AG04450 (cell line): ENCODE data around the gene ATG14. TPM values are rescaled to one million over a fixed set of nuclear protein-coding genes. Genes with fewer than 3 reads are reported as not detected.
A peak's percentile ranks its signal among the peaks of the same experiment; 100 is the strongest.

Source experiments
- CTCF ChIA-PET: fragments of 300-600, 350-600 bp; formaldehyde crosslinking; extraction: SDS; loops from one replicate; lab custom pipeline; 2022; ENCODE audit warnings: antibody characterized with exemption, inconsistent platforms; lab: Charles Lee
- POLR2A ChIA-PET: fragments of 350-600 bp; formaldehyde crosslinking; extraction: SDS; loops from one replicate; lab custom pipeline; 2021; ENCODE audit warnings: antibody characterized with exemption, inconsistent platforms; lab: Yijun Ruan, JAX
- DNase-seq: peaks from one replicate; pipeline ENCODE4 v3.0.0-alpha.2; 2011; ENCODE audit warnings: low read depth, low spot score
- H3K27ac ChIP-seq: one replicate; pipeline ENCODE4 v1.5.1; 2012; ENCODE audit warnings: low read depth, low read length, control low read depth
- H3K27me3 ChIP-seq: one replicate; pipeline ENCODE4 v1.6.0; 2012; ENCODE audit warnings: low read length; ENCODE audit not compliant: control insufficient read depth, insufficient read depth
- H3K4me3 ChIP-seq: 2 replicates; pipeline ENCODE4 v1.5.1; 2011; ENCODE audit warnings: mild to moderate bottlenecking, low read depth, low read length, control low read depth
- H3K9me3 ChIP-seq: 2 replicates; pipeline ENCODE4 v1.5.1; 2012; ENCODE audit warnings: low read length; ENCODE audit not compliant: control insufficient read depth, insufficient read depth
- CTCF ChIP-seq: IDR thresholded peaks from 2 replicates; pipeline ENCODE4 v1.5.1; 2011; ENCODE audit warnings: low read depth, low read length, control low read depth, inconsistent platforms
- polyA plus RNA-seq: library from polyadenylated mRNA; depleted of rRNA; stranded (reverse); fragments of >200 nt; gene quantifications from 2 replicates; pipeline ENCODE4 v1.2.3, GENCODE V29; 2011

Gene ATG14
- polyA plus RNA-seq, 1 experiment, result 14.9 TPM

- TF ChIP-seq CTCF, result no peak
- CTCF ChIA-PET, result no interaction called here
Measured at GRCh38 chr14:55399183-55399582, 12.4 kb downstream of the ATG14 start.

GRCh38 chr14:55398679-55399078, 13.0 kb downstream of the ATG14 start:
- peak overlapping the region; percentile 63 for H3K27ac ChIP-seq
- H3K4me3 ChIP-seq, result no peak overlapping the region
- POLR2A ChIA-PET, result no interaction called here
- no peaks in the 10 kb centered on the region for H3K27me3 ChIP-seq
- DNase-seq, result peak; percentile 90
- no peaks in the 10 kb centered on the region for H3K9me3 ChIP-seq
- CTCF ChIA-PET, result interaction anchor here (1.0 to 1.9 kb wide), 3 partner anchors 128 to 187 kb away, joined by 3 to 6 read pairs (median 5); no protein-coding TSS in a partner anchor
- TF ChIP-seq CTCF, result no peak

More at GRCh38 chr14:55399183-55399582, 12.4 kb downstream of the ATG14 start:
- Histone ChIP-seq H3K9me3 (no peaks in the 10 kb centered on the region), H3K27me3 (no peaks in the 10 kb centered on the region), H3K4me3 (no peak overlapping the region), H3K27ac (no peak overlapping the region)
- POLR2A ChIA-PET, result no interaction called here
- DNase-seq, result no peak

- no peak for TF ChIP-seq CTCF
- H3K27me3 ChIP-seq, result no peaks in the 10 kb centered on the region
- H3K9me3 ChIP-seq, result no peaks in the 10 kb centered on the region
- ChIA-PET POLR2A (interaction anchor here (0.9 kb wide), 1 partner anchor 55 kb away, joined by 3 read pairs; no protein-coding TSS in a partner anchor), CTCF (interaction anchor here (0.9 to 1.5 kb wide), 3 partner anchors 35 to 131 kb away, joined by 3 to 4 read pairs (median 3); no protein-coding TSS in a partner anchor)
- H3K4me3 ChIP-seq, result no peak overlapping the region
- peak; percentile 72 for DNase-seq
- H3K27ac ChIP-seq, result peak overlapping the region; percentile 91
Measured at GRCh38 chr14:55389330-55389729, 22.3 kb downstream of the ATG14 start.

- ChIA-PET CTCF (interaction anchor here (1.1 to 1.5 kb wide), 2 partner anchors 116 to 118 kb away, joined by 3 to 4 read pairs; no protein-coding TSS in a partner anchor), POLR2A (no interaction called here)
- Histone ChIP-seq H3K27ac (peak overlapping the region; percentile 47), H3K4me3 (no peak overlapping the region), H3K27me3 (no peaks in the 10 kb centered on the region), H3K9me3 (no peaks in the 10 kb centered on the region)
- TF ChIP-seq CTCF, result no peak
- DNase-seq, result peak; percentile 70
Measured at GRCh38 chr14:55388160-55388559, 23.5 kb downstream of the ATG14 start.

- CTCF ChIA-PET, result interaction anchor here (1.1 kb wide), 1 partner anchor 115 kb away, joined by 3 read pairs; no protein-coding TSS in a partner anchor
- DNase-seq, result no peak
- Histone ChIP-seq H3K27ac (no peak overlapping the region), H3K27me3 (no peaks in the 10 kb centered on the region), H3K4me3 (no peak overlapping the region), H3K9me3 (no peaks in the 10 kb centered on the region)
- POLR2A ChIA-PET, result no interaction called here
- no peak for TF ChIP-seq CTCF
Measured at GRCh38 chr14:55387121-55387520, 24.5 kb downstream of the ATG14 start.
